Measurements from ENCODE around the gene TBC1D4. TPM values are rescaled to one million over a fixed set of nuclear protein-coding genes. Genes with fewer than 3 reads are reported as not detected.

Gene TBC1D4
- total RNA-seq, 4 donors from 2014 or later = 31.0 to 91.3 (median 46.1) TPM

- H3K9me3 ChIP-seq = no peaks in the 10 kb centered on the region
- H3K4me3 ChIP-seq = no peak overlapping the region
- no peaks in the 10 kb centered on the region for H3K4me1 ChIP-seq
- TF ChIP-seq, protein P1, sequence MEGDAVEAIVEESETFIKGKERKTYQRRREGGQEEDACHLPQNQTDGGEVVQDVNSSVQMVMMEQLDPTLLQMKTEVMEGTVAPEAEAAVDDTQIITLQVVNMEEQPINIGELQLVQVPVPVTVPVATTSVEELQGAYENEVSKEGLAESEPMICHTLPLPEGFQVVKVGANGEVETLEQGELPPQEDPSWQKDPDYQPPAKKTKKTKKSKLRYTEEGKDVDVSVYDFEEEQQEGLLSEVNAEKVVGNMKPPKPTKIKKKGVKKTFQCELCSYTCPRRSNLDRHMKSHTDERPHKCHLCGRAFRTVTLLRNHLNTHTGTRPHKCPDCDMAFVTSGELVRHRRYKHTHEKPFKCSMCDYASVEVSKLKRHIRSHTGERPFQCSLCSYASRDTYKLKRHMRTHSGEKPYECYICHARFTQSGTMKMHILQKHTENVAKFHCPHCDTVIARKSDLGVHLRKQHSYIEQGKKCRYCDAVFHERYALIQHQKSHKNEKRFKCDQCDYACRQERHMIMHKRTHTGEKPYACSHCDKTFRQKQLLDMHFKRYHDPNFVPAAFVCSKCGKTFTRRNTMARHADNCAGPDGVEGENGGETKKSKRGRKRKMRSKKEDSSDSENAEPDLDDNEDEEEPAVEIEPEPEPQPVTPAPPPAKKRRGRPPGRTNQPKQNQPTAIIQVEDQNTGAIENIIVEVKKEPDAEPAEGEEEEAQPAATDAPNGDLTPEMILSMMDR (IDR thresholded peaks at IDR 0.05) = no peak
- TF ChIP-seq POLR2AphosphoS5 (IDR thresholded peaks at IDR 0.05) (no peak), EP300 (IDR thresholded peaks at IDR 0.05; ENCODE audit: low read depth) (no peak), POLR2A (IDR thresholded peaks at IDR 0.05) (no peak)
- no peak for DNase-seq
- in situ Hi-C loops (cut with MboI; ENCODE audit: low pct_ligation_motif_present in 1 of 4, low pct_unique_long_range_greater_than_20kb in 1 of 4, low sequenced_read_pairs in 3 of 4) (no loop called here), intact Hi-C loops (cut with DNase I; ENCODE audit: low total_unique reads) (no loop called here)
- H3K27me3 ChIP-seq = no peaks in the 10 kb centered on the region
- 63 to 83% methylated on average over 3 of the region's 3 CpGs for WGBS, 2 donors (ENCODE audit: low coverage in 1 of 2)
- H3K27ac ChIP-seq = no peak overlapping the region
- no peaks in the 10 kb centered on the region for H3K36me3 ChIP-seq
Measured at GRCh38 chr13:75425216-75426009, 56.6 kb downstream of the TBC1D4 start.

DNA sequence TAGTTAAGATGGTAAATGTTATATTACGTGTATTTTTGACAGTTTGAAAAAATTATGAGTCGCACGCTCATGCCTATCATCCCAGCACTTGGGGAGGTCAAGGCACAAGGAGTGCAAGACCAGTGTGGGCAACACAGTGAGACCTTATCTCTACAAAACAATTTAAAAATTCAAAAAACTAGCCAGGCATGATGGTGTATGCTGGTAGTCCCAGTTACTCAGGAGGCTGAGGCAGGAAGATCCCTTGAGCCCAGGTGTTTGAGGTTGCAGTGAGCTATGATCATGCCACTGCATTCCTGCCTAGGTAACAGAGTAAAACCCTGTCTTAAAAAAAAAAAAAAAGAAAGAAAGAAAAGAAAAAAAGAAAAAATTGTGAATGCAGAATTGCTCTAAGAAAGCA is 58.0 kb downstream of the TBC1D4 start:
- Histone ChIP-seq H3K4me1 (peaks cover 0 to under 1% (median 0%) of the 10 kb centered on the region in 4 donors), H3K36me3 (no peaks in the 10 kb centered on the region), H3K27me3 (no peaks in the 10 kb centered on the region), H3K4me3 (no peak overlapping the region), H3K9me3 (no peaks in the 10 kb centered on the region), H3K27ac (no peak overlapping the region)
- no peak for DNase-seq
- no peak for TF ChIP-seq POLR2AphosphoS5 (IDR thresholded peaks at IDR 0.05)
- TF ChIP-seq EP300 (IDR thresholded peaks at IDR 0.05; ENCODE audit: low read depth) = no peak
- TF ChIP-seq POLR2A (IDR thresholded peaks at IDR 0.05) = no peak
- in situ Hi-C loops (cut with MboI; ENCODE audit: low pct_ligation_motif_present in 1 of 4, low pct_unique_long_range_greater_than_20kb in 1 of 4, low sequenced_read_pairs in 3 of 4) = no loop called here
- WGBS, 2 donors (ENCODE audit: low coverage in 1 of 2) = 92 to 97% methylated on average over 3 of the region's 3 CpGs
- intact Hi-C loops (cut with DNase I; ENCODE audit: low total_unique reads) = no loop called here

GRCh38 chr13:75422028-75422427 is 59.9 kb downstream of the TBC1D4 start:
- in situ Hi-C loops (cut with MboI; ENCODE audit: low pct_ligation_motif_present in 1 of 4, low pct_unique_long_range_greater_than_20kb in 1 of 4, low sequenced_read_pairs in 3 of 4) = no loop called here
- Histone ChIP-seq H3K36me3 (no peaks in the 10 kb centered on the region), H3K9me3 (no peaks in the 10 kb centered on the region), H3K4me3 (no peak overlapping the region), H3K27ac (no peak overlapping the region), H3K27me3 (no peaks in the 10 kb centered on the region), H3K4me1 (peaks cover 0 to 6% (median 0%) of the 10 kb centered on the region in 4 donors)
- intact Hi-C loops (cut with DNase I; ENCODE audit: low total_unique reads) = no loop called here
- 92% methylated on average over 1 of the region's 1 CpG; no CpG with 5 or more reads in 1 of the 2 donors for WGBS, 2 donors (ENCODE audit: low coverage in 1 of 2)
- TF ChIP-seq POLR2A (IDR thresholded peaks at IDR 0.05) (no peak), EP300 (IDR thresholded peaks at IDR 0.05; ENCODE audit: low read depth) (no peak), POLR2AphosphoS5 (IDR thresholded peaks at IDR 0.05) (no peak)
- TF ChIP-seq, protein P1 (IDR thresholded peaks at IDR 0.05) = no peak
- DNase-seq = no peak

GRCh38 chr13:75421133-75421532 is 60.8 kb downstream of the TBC1D4 start:
- 88 to 89% methylated on average over 2 of the region's 2 CpGs for WGBS, 2 donors (ENCODE audit: low coverage in 1 of 2)
- no peak for TF ChIP-seq POLR2A (IDR thresholded peaks at IDR 0.05)
- TF ChIP-seq, protein P1 (IDR thresholded peaks at IDR 0.05) = no peak
- TF ChIP-seq POLR2AphosphoS5 (IDR thresholded peaks at IDR 0.05) = no peak
- no peak for TF ChIP-seq EP300 (IDR thresholded peaks at IDR 0.05; ENCODE audit: low read depth)

More at GRCh38 chr13:75421133-75421532, 60.8 kb downstream of the TBC1D4 start:
- in situ Hi-C loops (cut with MboI; ENCODE audit: low pct_ligation_motif_present in 1 of 4, low pct_unique_long_range_greater_than_20kb in 1 of 4, low sequenced_read_pairs in 3 of 4) (no loop called here), intact Hi-C loops (cut with DNase I; ENCODE audit: low total_unique reads) (no loop called here)
- no peak overlapping the region for H3K27ac ChIP-seq
- H3K27me3 ChIP-seq = no peaks in the 10 kb centered on the region
- H3K36me3 ChIP-seq = no peaks in the 10 kb centered on the region
- no peak for DNase-seq
- no peak overlapping the region for H3K4me3 ChIP-seq
- H3K4me1 ChIP-seq = peaks cover 0 to 12% (median 0%) of the 10 kb centered on the region in 4 donors
- no peaks in the 10 kb centered on the region for H3K9me3 ChIP-seq
